GM12865 (cell line): Measurements from ENCODE around the gene SPDYE2B.
"Not testable (repeated sequence)": the region's sequence is repeated elsewhere in the genome, so short reads cannot be mapped to it uniquely, and the experiment has no call there.

ENCODE experiments used
- DNase-seq: peaks from one replicate; pipeline ENCODE4 v3.0.0; 2010; ENCODE audit warnings: low read depth
- H3K4me3 ChIP-seq: 2 replicates; pipeline ENCODE4 v1.5.1; 2011; ENCODE audit warnings: mild to moderate bottlenecking, low read depth, low read length, control low read depth

The SPDYE2B gene

GRCh38 chr7:102695033-102695552 lies 45.0 kb downstream of the SPDYE2B start:
- DNase-seq, H3K4me3 ChIP-seq: not testable (repeated sequence)

- not testable (repeated sequence) for H3K4me3 ChIP-seq, DNase-seq
Measured at GRCh38 chr7:102696009-102696408, 45.9 kb downstream of the SPDYE2B start.

DNA sequence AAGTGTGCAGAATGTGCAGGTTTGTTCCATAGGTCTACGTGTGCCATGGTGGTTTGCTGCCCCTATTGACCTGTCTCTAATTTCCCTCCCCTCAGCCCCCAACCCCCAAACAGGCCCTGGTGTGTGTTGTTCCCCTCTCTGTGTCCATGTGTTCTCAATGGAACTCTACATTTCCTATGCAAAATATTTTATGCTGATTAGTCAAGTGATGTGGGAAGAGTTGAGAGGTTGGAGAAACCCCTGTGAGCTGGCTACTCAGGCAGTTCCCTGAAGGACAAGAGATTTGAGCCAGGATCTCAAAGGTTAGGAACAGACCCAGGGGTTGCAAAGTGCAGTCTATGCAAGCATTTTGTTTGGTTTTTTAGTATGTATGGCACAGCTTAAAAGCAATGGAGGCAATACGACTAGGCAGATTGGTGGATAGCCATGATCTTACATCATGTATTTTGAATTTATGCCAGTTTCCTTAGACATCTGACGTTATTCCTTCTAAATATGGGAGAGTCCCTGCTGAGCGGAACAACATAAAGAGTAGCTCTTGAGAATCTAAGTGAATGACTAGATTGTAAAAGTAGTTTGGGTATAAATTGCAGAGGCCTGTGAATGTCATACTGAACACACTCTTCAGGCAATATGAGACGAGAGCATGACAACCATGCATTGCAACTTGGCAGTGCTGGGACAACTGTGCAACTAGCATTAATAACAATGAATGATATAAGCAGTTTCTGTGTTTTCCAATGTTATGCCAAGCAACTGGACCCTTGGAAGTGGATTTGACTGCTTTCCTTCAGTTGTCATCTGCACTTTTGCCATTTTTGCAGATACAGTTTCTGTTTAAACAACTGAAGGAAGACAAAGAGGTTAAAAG lies 47.8 kb downstream of the SPDYE2B start:
- not testable (repeated sequence) for H3K4me3 ChIP-seq

DNA sequence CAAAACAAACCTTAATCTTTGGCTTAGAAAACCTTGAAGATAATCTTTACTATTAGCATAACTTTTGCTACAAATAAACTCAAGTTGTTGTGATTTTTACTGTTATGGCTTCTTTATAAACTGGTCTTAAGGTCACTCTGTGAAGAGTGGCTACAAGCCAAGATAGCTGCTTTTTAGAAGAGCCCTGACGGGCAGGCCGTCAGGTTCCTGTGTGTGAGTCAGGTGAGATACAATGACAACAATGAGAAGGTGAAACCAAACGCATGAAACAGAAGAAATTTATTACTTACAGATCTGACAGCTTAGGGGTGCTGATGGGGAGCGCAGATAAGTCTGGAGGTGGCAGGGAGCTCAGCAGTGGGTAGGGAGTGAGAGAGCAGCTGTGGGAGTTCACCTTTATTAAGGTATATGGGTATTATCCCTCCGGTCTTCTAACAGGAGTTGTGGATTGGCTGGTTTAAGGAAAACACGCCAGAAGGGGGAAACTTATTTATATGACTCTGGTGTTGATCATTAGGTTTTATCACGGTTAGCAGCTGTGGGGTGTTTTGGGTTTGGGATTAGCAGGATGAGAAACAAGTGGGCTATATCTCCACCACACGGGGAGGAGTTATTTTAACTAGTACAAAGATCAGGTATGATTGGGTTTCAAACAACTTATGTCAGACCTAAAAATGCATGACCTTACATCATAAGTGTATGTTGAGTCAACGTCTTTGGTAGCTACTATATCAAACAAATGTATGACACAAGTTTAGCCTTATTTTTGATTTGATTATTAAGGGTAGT lies 49.0 kb downstream of the SPDYE2B start:
- H3K4me3 ChIP-seq, DNase-seq: not testable (repeated sequence)

More for the DNA sequence above, 47.8 kb downstream of the SPDYE2B start:
- DNase-seq: not testable (repeated sequence)
